GM19395 (cell line): Measurements from ENCODE around the gene S100A6.
"Not testable (repeated sequence)": the region's sequence is repeated elsewhere in the genome, so short reads cannot be mapped to it uniquely, and the experiment has no call there.

ENCODE experiments used
- ATAC-seq: cut with Tn5 transposase; IDR thresholded peaks from one replicate; pipeline ENCODE4 v1.9.1; 2021; ENCODE audit warnings: mild to moderate bottlenecking, moderate library complexity; ENCODE audit not compliant: unreplicated experiment

Gene S100A6

GRCh38 chr1:153535242-153536011, at the start of gene S100A6:
S100A6 (minus strand) TSS chr1:153535991; CDS start chr1:153535339, 652 bp downstream.
- no peak for ATAC-seq

GRCh38 chr1:153585006-153585405, 49.2 kb upstream of the S100A6 start:
- no peak for ATAC-seq

DNA sequence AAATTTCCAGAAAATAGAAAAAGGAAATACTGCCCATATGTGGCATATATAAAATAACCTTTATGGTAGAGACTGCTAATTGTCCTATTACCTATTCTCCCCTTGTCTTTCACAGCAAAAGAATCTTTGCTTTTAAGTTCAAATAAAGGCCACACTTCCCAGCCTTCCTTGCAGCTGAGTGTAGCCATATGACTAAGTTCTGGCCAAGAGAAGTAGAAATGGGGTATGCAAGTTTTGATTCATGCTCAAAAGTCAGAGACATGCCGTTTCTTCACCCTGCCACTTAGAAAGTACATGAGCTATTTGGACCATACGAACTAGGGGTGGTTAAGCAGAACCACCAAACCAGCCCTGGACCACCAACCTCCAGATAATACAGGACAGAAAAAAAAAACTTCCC, 48.2 kb upstream of the S100A6 start:
- ATAC-seq: no peak

- ATAC-seq: not testable (repeated sequence)
Observed at GRCh38 chr1:153583514-153583913, 47.7 kb upstream of the S100A6 start.

- not testable (repeated sequence) for ATAC-seq
Observed at GRCh38 chr1:153582836-153583235, 47.0 kb upstream of the S100A6 start.

DNA sequence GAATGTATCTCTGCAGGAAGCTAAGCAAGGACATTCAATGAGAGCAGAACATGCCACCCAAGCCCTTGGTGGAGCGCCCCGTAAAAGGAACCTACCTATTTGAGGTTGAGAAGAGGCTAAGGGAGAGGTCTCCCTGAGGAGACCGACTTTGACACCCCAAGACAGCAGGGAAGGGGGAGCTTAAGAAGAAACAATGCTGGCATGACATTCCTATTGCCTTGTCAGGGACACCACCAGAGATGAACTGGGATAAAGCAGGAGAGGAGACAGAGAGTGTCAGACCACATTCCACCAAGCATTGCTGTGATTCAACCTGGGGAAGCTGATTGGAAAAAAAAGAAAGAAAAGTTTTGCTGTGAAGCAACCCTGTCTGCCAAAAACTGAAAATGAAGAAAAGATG, 43.1 kb upstream of the S100A6 start:
- no peak for ATAC-seq

GRCh38 chr1:153578490-153578889, 42.7 kb upstream of the S100A6 start:
- no peak for ATAC-seq

DNA sequence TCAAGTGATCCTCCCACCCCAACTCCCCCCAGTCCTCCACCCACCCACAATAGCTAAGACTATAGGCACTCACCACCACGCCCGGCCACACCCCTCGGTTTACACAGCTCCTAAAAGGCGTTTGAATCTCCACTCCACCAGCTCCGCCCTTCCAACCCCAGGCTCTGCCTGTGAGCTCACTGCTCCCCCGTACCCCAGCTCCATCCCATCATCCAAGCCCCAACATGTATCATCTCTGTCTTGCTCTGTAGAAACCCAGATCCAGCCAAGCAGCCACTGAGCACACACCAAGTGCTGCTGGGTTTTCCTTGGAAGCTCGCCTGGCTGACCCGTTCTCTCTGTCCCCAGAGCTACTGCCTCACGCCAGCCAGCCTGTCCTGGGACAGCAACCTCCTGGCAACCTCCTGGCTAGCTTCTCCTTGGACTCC, 41.8 kb upstream of the S100A6 start:
- no peak for ATAC-seq

GRCh38 chr1:153577138-153577537, 41.3 kb upstream of the S100A6 start:
- no peak for ATAC-seq

GRCh38 chr1:153575497-153575896, 39.7 kb upstream of the S100A6 start:
- ATAC-seq: not testable (repeated sequence)

- ATAC-seq: not testable (repeated sequence)
Observed at GRCh38 chr1:153575081-153575491, 39.3 kb upstream of the S100A6 start.

- no peak for ATAC-seq
Observed at GRCh38 chr1:153573351-153573750, 37.6 kb upstream of the S100A6 start.

DNA sequence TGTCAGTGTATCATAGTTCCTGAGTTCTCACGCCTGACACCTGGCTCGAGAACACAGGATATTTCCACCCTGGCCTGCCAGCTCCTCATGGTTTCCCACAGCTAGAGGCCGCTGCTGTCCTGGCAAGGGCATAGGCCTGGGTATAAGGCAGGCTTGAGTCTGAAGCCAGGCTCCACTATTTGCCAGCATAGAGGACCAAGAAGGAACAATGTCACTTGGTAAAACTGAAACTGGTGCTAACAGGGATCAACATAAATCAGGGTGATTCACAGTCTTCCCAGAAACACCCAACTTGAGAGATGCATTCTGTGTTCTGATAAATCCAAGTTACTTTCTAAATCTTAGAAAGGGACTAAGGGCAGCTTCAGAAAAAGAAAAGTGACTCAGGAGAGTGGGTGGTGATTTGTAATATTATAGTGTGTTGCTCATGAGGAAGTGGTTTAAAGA, 36.8 kb upstream of the S100A6 start:
- no peak for ATAC-seq

- no peak for ATAC-seq
Observed at GRCh38 chr1:153571706-153572105, 35.9 kb upstream of the S100A6 start.

DNA sequence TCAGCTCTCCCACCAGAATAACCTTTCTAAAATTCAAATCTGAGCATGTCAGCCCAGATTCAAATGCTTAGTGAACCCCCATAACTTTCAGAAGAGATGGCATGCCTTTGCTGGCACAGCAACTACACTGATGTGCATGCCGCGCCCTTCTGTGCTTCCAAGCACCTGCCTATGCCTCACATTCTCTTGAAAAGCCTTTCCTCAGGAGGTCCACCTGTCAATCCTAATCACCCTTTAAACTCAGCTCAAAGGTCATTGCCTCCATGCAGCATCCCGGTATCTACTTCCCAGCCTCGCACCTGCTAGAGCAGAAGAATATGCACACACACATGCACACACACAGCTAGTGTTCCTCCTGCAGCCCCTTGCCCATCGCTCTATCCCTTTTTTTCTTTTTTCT, 35.1 kb upstream of the S100A6 start:
- ATAC-seq: no peak

DNA sequence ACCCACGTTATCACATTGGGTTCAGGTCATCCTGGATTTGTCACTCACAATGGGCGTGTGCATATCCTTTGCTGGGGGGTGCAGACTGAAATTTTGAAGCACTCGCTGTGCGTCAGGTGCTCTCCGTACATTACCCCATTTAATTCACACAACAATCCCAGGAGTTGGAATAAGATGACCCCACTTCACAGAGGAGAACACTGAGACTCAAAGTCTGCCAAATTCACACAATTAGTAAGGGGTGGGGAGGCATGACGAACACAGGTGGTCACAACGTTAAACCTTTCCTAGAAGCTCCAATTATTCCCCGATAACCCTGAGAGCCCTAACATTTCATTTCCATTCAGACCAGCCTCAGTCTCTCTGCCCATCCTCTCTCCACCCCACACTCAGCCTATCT, 33.7 kb upstream of the S100A6 start:
- no peak for ATAC-seq

GRCh38 chr1:153568367-153569099, 32.7 kb upstream of the S100A6 start:
- ATAC-seq: no peak

DNA sequence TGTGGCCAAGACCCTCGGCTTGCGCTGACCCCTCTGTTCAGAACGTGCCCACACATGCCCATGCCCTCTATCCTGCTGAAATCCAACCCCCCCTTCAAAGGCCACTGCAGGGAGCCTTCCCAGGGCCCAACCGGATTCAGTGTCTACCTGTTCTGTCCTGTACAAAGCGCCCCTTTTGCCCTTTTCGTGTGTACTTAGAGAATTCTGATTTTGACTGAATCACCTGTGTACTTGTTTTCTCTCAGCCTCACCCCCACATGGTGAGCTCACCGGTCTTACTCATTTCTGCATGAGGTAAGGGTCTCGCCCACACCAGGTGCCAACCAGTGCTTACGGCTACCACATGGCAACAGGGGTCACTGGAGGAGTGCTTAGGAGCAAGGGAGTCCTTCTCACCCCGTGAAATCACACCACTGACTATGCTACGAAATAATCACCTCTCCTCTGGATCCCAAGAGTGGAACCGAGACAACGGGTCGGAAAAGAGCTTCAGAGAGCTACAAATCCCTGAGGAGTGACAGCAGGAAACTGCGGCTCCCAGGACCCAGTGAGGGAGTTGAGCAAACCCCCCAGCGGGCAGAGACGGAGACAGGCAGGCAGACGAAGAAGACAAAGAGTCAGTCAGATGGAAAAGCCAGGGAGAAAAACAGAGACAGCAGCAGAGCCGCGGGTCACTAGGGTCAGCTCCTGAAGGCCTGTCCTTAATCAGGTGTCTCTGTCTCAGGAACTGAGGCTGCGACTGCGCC, 32.0 kb upstream of the S100A6 start:
- ATAC-seq: no peak

DNA sequence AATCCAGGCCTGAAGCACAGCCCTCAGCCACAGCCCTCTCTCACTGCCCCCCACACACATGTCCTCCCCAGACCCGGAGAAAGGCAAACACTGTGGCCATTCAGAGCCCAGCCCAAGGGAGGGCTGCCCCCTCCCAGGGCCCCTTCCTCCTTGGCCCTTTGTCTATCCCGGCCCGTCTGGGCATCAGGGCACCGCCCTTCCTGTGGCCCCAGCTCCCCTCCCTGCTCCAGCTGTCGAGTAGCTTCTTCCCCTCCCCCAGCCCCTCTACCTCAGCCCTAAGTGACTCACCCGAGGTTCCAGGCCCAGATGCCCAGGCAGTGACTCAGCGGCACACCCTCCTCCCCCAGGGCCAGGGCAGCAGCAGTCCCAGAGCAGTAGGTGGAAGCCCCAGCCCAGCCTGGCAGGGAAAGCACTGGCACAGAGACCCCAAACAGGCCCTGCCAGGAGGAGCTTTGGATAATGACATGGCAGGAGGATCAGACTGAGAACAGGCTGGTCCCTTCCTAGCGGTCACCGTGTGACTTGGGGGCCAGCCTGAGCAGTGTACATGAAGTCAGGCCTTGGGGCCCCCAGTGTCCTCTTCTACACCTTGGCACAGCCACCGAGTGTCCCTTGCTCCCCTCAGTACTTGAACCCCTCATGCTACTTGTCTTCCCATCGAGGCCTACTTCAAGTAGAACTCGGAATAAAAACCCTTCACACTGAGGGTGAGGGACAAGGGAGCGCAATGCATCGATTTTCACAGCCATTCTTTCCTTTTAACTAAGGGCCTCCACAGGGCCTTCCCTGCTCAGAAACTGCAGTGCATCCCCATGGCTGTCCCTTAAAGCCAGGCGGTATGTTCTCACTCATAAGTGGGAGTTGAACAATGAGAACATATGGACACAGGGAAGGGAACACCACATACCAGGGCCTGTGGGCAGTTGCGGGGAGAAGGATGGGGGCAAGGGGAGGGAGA, 30.9 kb upstream of the S100A6 start:
- ATAC-seq: no peak
